CD4-positive, alpha-beta memory T cell (primary cell): ENCODE measurements around the gene CA12. TPM values are rescaled to one million over a fixed set of nuclear protein-coding genes. Genes with fewer than 3 reads are reported as not detected.
A peak's percentile ranks its signal among the peaks of the same experiment; 100 is the strongest.

Experiments used
- CTCF ChIA-PET: fragments of 350-600 bp; sonication (Branson Sonifier 250); formaldehyde crosslinking; loops from one replicate; lab custom pipeline; 2021; ENCODE audit warnings: inconsistent platforms; ENCODE audit not compliant: partially characterized antibody; lab: Charles Lee
- POLR2A ChIA-PET: fragments of 350-600 bp; sonication (Branson Sonifier 250); formaldehyde crosslinking; loops from one replicate; lab custom pipeline; 2021; ENCODE audit not compliant: partially characterized antibody; lab: Charles Lee
- DNase-seq, 5 donors: peaks; one replicate each; pipeline versions ENCODE4 v3.0.0 to v3.0.0-alpha.2; 2020 to 2022; ENCODE audit warnings: mixed read lengths in 1 of 5
- H3K27ac ChIP-seq: one replicate; pipeline ENCODE4 v1.7.0; 2013; ENCODE audit warnings: low read depth, low read length
- H3K27me3 ChIP-seq: 2 replicates; pipeline ENCODE4 v1.7.0; 2013; ENCODE audit warnings: mild to moderate bottlenecking, low read length, moderate library complexity; ENCODE audit not compliant: insufficient read depth
- H3K36me3 ChIP-seq: 2 replicates; pipeline ENCODE4 v1.7.0; 2013; ENCODE audit warnings: mild to moderate bottlenecking, low read length, moderate library complexity; ENCODE audit not compliant: insufficient read depth
- H3K4me1 ChIP-seq: 2 replicates; pipeline ENCODE4 v1.7.0; 2013; ENCODE audit warnings: mild to moderate bottlenecking, low read length, moderate library complexity; ENCODE audit not compliant: insufficient read depth
- H3K4me3 ChIP-seq, 2 donors: one replicate each; pipeline ENCODE4 v1.7.0; 2013; ENCODE audit warnings: low read length in 2 of 2, mild to moderate bottlenecking in 1 of 2
- H3K9me3 ChIP-seq, 2 donors: one replicate each; pipeline ENCODE4 v1.7.0; 2013; ENCODE audit warnings: low read length in 2 of 2, control low read depth in 1 of 2; ENCODE audit not compliant: control insufficient read depth in 1 of 2
- H3K27ac Mint-ChIP-seq, 7 donors: one replicate each; pipeline ENCODE4 v1.8.0; 2020 to 2021; ENCODE audit warnings: mixed read lengths in 7 of 7, mild to moderate bottlenecking in 6 of 7, inconsistent platforms in 3 of 7, moderate library complexity in 3 of 7
- H3K27me3 Mint-ChIP-seq, 2 donors: one replicate each; pipeline ENCODE4 v1.8.0; 2020 to 2021; ENCODE audit warnings: mixed read lengths in 2 of 2
- H3K36me3 Mint-ChIP-seq, 2 donors: one replicate each; pipeline ENCODE4 v1.8.0; 2020 to 2021; ENCODE audit warnings: mixed read lengths in 2 of 2, inconsistent platforms in 1 of 2, mild to moderate bottlenecking in 1 of 2
- H3K4me1 Mint-ChIP-seq, 4 donors: one replicate each; pipeline ENCODE4 v1.8.0; 2020 to 2021; ENCODE audit warnings: mixed read lengths in 4 of 4, mild to moderate bottlenecking in 1 of 4
- H3K4me3 Mint-ChIP-seq, 8 donors: one replicate each; pipeline ENCODE4 v1.8.0; 2020 to 2021; ENCODE audit warnings: mixed read lengths in 8 of 8, mild to moderate bottlenecking in 7 of 8, moderate library complexity in 6 of 8, inconsistent platforms in 3 of 8
- H3K9me3 Mint-ChIP-seq, 8 donors: one replicate each; pipeline ENCODE4 v1.8.0; 2020 to 2021; ENCODE audit warnings: mixed read lengths in 8 of 8, mild to moderate bottlenecking in 5 of 8, inconsistent platforms in 3 of 8, moderate library complexity in 1 of 8
- intact Hi-C: fragments of 100-400 bp; cut with micrococcal nuclease; formaldehyde crosslinking; loops from one replicate; pipeline ENCODE4 v1.15.1; 2023
- polyA plus RNA-seq, 2 donors: library from polyadenylated mRNA; unstranded; fragments of 300-500 nt; fragmentation: Illumina TruSeq; gene quantifications; one replicate each; pipeline ENCODE4 v1.2.3, GENCODE V29; 2021
- total RNA-seq, 2 experiments: library from RNA; stranded (reverse); gene quantifications; one replicate each; pipeline ENCODE4 v1.2.3, GENCODE V29; 2021

CA12 gene
- total and polyA plus RNA-seq, 4 experiments from 2014 or later, result not detected

DNA sequence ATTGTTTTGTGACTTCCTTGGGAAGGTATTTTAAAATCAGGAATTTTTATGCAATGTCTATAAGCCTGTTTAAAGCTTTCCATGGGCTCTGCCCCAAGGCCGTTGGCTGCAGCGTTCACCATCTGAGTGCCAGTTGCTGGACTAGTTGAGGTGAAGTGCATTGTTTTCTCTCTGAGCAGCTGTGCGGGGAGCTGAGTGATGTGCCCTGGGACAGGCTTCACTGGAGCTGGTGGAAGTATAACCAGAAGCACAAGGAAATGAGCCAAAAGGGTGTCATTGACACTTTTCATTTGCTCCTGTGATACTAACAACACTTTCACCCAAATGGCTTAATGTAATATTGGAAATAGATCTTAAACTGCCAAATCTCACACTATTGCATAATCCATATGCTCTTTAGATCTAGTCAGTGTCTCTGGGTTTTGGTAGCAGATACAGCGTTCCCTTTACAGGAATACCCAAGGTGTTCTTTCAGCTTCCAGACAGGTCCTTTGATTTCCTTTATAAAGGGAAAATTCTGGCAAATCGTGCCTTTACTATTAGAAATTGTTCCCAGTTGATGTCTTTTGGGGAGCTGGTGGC is 75.1 kb downstream of the CA12 start:
- POLR2A ChIA-PET, result no interaction called here
- peaks cover 0 to 1% of the 10 kb centered on the region in 2 donors for H3K27me3 Mint-ChIP-seq
- Histone ChIP-seq H3K36me3 (peaks cover 19% of the 10 kb centered on the region), H3K4me1 (no peaks in the 10 kb centered on the region), H3K9me3 (no peaks in the 10 kb centered on the region), H3K4me3 (no peak overlapping the region), H3K27me3 (no peaks in the 10 kb centered on the region), H3K27ac (no peak overlapping the region)
- H3K9me3 Mint-ChIP-seq, result peaks cover 0 to 2% (median 0%) of the 10 kb centered on the region in 8 donors
- H3K4me3 Mint-ChIP-seq, result no peak overlapping the region
- peak overlapping the region in 1 of 7 donors; percentile 62 for H3K27ac Mint-ChIP-seq
- H3K36me3 Mint-ChIP-seq, result peaks cover 53 to 61% of the 10 kb centered on the region in 2 donors
- CTCF ChIA-PET, result interaction anchor here (0.6 kb wide), 1 partner anchor 68 kb away, joined by 3 read pairs; no protein-coding TSS in a partner anchor
- no peak for DNase-seq
- H3K4me1 Mint-ChIP-seq, result no peaks in the 10 kb centered on the region
- intact Hi-C loops, result no loop called here

GRCh38 chr15:63305260-63305659 is 76.4 kb downstream of the CA12 start:
- H3K4me3 Mint-ChIP-seq, result no peak overlapping the region
- Histone ChIP-seq H3K4me1 (no peaks in the 10 kb centered on the region), H3K27me3 (no peaks in the 10 kb centered on the region), H3K36me3 (peaks cover 19% of the 10 kb centered on the region), H3K9me3 (no peaks in the 10 kb centered on the region), H3K4me3 (no peak overlapping the region), H3K27ac (no peak overlapping the region)
- ChIA-PET CTCF (no interaction called here), POLR2A (no interaction called here)
- no peaks in the 10 kb centered on the region for H3K4me1 Mint-ChIP-seq
- intact Hi-C loops, result no loop called here
- H3K36me3 Mint-ChIP-seq, result peaks cover 58 to 59% of the 10 kb centered on the region in 2 donors
- DNase-seq, result no peak
- H3K27ac Mint-ChIP-seq, result no peak overlapping the region
- no peaks in the 10 kb centered on the region for H3K9me3 Mint-ChIP-seq
- no peaks in the 10 kb centered on the region for H3K27me3 Mint-ChIP-seq

DNA sequence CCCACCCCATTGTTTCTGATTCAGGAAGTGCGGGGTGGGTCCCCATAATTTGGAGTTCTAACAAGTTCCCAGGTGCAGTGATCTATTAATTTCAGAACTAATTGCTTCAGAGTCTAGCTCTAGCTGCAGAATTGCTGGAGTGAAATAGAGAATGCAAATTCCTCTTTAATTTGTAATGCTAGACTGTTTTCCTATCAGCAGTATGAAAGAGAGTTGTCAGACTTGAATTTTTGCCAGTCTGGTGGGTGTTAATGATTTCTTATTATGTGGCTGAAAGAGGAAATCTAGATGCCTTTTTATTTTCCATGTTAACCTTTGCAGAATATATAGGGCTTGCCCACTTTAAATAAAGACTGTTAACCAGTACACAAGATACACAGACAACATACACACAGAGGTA is 80.6 kb downstream of the CA12 start:
- no peaks in the 10 kb centered on the region for H3K27me3 ChIP-seq
- Mint-ChIP-seq H3K4me3 (no peak overlapping the region), H3K9me3 (no peaks in the 10 kb centered on the region), H3K4me1 (peaks cover 0 to 4% (median 2%) of the 10 kb centered on the region in 4 donors), H3K36me3 (peaks cover 66% of the 10 kb centered on the region in 2 donors), H3K27ac (no peak overlapping the region), H3K27me3 (no peaks in the 10 kb centered on the region)
- peaks cover 17% of the 10 kb centered on the region for H3K36me3 ChIP-seq
- no peak overlapping the region for H3K4me3 ChIP-seq
- H3K4me1 ChIP-seq, result no peaks in the 10 kb centered on the region
- CTCF ChIA-PET, result interaction anchor here (1.6 kb wide), 1 partner anchor 11 kb away, joined by 4 read pairs; no protein-coding TSS in a partner anchor
- intact Hi-C loops, result no loop called here
- DNase-seq, result no peak
- H3K9me3 ChIP-seq, result no peaks in the 10 kb centered on the region
- POLR2A ChIA-PET, result no interaction called here
- H3K27ac ChIP-seq, result no peak overlapping the region

- no peaks in the 10 kb centered on the region for H3K9me3 Mint-ChIP-seq
- H3K4me1 Mint-ChIP-seq, result peaks cover 0 to 12% (median 2%) of the 10 kb centered on the region in 4 donors
- peaks cover 7% of the 10 kb centered on the region for H3K36me3 ChIP-seq
- CTCF ChIA-PET, result interaction anchor here (1.6 kb wide), 1 partner anchor 10 kb away, joined by 4 read pairs; no protein-coding TSS in a partner anchor
- H3K36me3 Mint-ChIP-seq, result peaks cover 61 to 64% of the 10 kb centered on the region in 2 donors
- H3K4me1 ChIP-seq, result no peaks in the 10 kb centered on the region
- intact Hi-C loops, result no loop called here
- no peak overlapping the region for H3K4me3 ChIP-seq
- H3K9me3 ChIP-seq, result no peaks in the 10 kb centered on the region
- POLR2A ChIA-PET, result no interaction called here
- H3K27me3 Mint-ChIP-seq, result no peaks in the 10 kb centered on the region
- no peak overlapping the region for H3K27ac Mint-ChIP-seq
- DNase-seq, result no peak
- H3K4me3 Mint-ChIP-seq, result no peak overlapping the region
- H3K27ac ChIP-seq, result no peak overlapping the region
- H3K27me3 ChIP-seq, result no peaks in the 10 kb centered on the region
Observed at GRCh38 chr15:63299943-63300575, 81.6 kb downstream of the CA12 start.

DNA sequence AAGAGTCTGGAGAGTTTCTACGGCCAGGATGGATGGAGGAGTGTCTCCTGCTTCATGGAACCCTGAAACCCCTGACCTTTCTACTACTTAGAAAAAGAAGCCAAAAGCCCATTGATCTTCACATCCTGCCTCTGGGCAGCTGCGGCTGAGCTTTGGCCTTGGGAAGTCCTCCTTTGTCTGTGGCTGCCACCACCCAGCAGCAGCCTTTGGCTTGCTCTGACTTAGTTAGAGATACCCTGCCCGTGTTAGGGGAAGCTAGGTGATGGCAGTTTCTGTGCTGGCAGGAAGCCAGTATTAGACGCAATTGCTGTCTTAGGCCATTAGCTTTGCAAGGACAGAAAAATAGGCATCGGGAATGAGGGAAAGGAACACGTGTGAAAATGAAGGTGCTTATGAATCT is 85.5 kb downstream of the CA12 start:
- H3K9me3 Mint-ChIP-seq, result no peaks in the 10 kb centered on the region
- no peak overlapping the region for H3K27ac ChIP-seq
- intact Hi-C loops, result no loop called here
- H3K9me3 ChIP-seq, result no peaks in the 10 kb centered on the region
- peak in 1 of 5 donors; percentile 20 for DNase-seq
- CTCF ChIA-PET, result interaction anchor here (1.0 kb wide), 1 partner anchor 107 kb away, joined by 3 read pairs; no protein-coding TSS in a partner anchor
- H3K36me3 Mint-ChIP-seq, result peaks cover 46 to 51% of the 10 kb centered on the region in 2 donors
- H3K27me3 Mint-ChIP-seq, result no peaks in the 10 kb centered on the region
- peaks cover 0 to 19% (median 3%) of the 10 kb centered on the region in 4 donors for H3K4me1 Mint-ChIP-seq
- POLR2A ChIA-PET, result no interaction called here
- H3K27me3 ChIP-seq, result no peaks in the 10 kb centered on the region
- no peaks in the 10 kb centered on the region for H3K36me3 ChIP-seq
- no peak overlapping the region for H3K4me3 ChIP-seq
- H3K4me1 ChIP-seq, result no peaks in the 10 kb centered on the region
- peak overlapping the region in 2 of 7 donors; percentile 87 to 88 for H3K27ac Mint-ChIP-seq
- H3K4me3 Mint-ChIP-seq, result peak overlapping the region in 2 of 8 donors; percentile 16 to 36

DNA sequence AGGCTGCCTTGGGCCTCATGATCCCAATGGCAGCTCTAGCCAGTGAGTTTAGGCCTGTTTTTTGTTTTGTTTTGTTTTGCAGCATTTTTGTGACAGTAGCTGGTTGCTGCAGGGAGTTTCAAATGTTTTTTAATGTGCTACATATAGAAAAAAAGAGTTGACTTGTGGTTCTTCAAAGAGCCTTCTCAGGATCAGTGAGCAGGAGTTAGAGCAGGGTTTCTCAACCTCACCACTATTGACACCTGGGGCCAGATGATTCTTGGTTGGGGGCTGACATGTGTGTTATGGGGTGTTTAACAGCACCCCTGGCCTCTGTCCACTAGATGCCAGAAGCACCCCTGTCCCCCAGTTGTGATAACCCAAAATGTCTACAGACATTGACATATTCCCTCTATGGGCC is 86.3 kb downstream of the CA12 start:
- ChIA-PET POLR2A (no interaction called here), CTCF (interaction anchor here (0.6 to 1.0 kb wide), 2 partner anchors 108 to 133 kb away, joined by 3 read pairs; no protein-coding TSS in a partner anchor)
- H3K27ac Mint-ChIP-seq, result peak overlapping the region in 1 of 7 donors; percentile 14
- H3K4me3 Mint-ChIP-seq, result no peak overlapping the region
- no peak overlapping the region for H3K4me3 ChIP-seq
- H3K36me3 ChIP-seq, result no peaks in the 10 kb centered on the region
- no peak for DNase-seq
- peaks cover 0 to 19% (median 3%) of the 10 kb centered on the region in 4 donors for H3K4me1 Mint-ChIP-seq
- H3K36me3 Mint-ChIP-seq, result peaks cover 42 to 47% of the 10 kb centered on the region in 2 donors
- H3K27ac ChIP-seq, result no peak overlapping the region
- H3K4me1 ChIP-seq, result no peaks in the 10 kb centered on the region
- no peaks in the 10 kb centered on the region for H3K27me3 Mint-ChIP-seq
- H3K9me3 Mint-ChIP-seq, result no peaks in the 10 kb centered on the region
- no peaks in the 10 kb centered on the region for H3K9me3 ChIP-seq
- intact Hi-C loops, result no loop called here
- H3K27me3 ChIP-seq, result no peaks in the 10 kb centered on the region

GRCh38 chr15:63294359-63294758 is 87.3 kb downstream of the CA12 start:
- POLR2A ChIA-PET, result no interaction called here
- H3K9me3 ChIP-seq, result no peaks in the 10 kb centered on the region
- no peak for DNase-seq
- H3K4me3 ChIP-seq, result no peak overlapping the region
- H3K4me1 Mint-ChIP-seq, result peaks cover 0 to 19% (median 3%) of the 10 kb centered on the region in 4 donors
- H3K36me3 ChIP-seq, result no peaks in the 10 kb centered on the region
- peaks cover 34 to 40% of the 10 kb centered on the region in 2 donors for H3K36me3 Mint-ChIP-seq
- intact Hi-C loops, result no loop called here
- H3K27ac Mint-ChIP-seq, result no peak overlapping the region
- no peak overlapping the region for H3K27ac ChIP-seq
- H3K4me3 Mint-ChIP-seq, result no peak overlapping the region
- no peaks in the 10 kb centered on the region for H3K4me1 ChIP-seq
- CTCF ChIA-PET, result no interaction called here
- H3K9me3 Mint-ChIP-seq, result no peaks in the 10 kb centered on the region
- H3K27me3 Mint-ChIP-seq, result no peaks in the 10 kb centered on the region
- H3K27me3 ChIP-seq, result no peaks in the 10 kb centered on the region
